ENCODE measurements around the gene RGL2.
"Not testable (repeated sequence)": the region's sequence is repeated elsewhere in the genome, so short reads cannot be mapped to it uniquely, and the experiment has no call there.

RGL2 gene

DNA sequence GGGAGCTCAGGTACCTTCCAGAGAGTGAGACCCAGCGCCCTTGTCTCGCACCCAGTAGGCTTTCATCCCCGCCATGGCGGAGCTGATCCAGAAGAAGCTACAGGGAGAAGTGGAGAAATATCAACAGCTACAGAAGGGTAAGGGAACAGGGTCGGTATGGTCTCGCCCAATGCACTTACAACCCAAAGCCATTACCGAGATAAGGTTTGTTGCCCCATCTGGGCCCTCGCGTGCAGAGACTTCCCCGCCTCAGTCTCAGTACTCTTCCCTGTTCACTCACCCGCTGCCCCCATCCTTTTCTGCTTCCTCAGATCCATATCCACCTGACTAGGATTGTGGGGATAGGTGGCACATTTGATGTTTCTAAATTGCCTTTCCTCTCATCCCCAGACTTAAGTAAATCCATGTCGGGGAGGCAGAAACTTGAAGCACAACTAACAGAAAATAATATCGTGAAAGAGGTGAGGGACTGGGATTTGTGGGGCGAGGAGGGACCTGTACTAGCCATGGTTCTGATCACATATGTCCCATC lies 8.9 kb downstream of the RGL2 start:
- no peak for DNase-seq

DNA sequence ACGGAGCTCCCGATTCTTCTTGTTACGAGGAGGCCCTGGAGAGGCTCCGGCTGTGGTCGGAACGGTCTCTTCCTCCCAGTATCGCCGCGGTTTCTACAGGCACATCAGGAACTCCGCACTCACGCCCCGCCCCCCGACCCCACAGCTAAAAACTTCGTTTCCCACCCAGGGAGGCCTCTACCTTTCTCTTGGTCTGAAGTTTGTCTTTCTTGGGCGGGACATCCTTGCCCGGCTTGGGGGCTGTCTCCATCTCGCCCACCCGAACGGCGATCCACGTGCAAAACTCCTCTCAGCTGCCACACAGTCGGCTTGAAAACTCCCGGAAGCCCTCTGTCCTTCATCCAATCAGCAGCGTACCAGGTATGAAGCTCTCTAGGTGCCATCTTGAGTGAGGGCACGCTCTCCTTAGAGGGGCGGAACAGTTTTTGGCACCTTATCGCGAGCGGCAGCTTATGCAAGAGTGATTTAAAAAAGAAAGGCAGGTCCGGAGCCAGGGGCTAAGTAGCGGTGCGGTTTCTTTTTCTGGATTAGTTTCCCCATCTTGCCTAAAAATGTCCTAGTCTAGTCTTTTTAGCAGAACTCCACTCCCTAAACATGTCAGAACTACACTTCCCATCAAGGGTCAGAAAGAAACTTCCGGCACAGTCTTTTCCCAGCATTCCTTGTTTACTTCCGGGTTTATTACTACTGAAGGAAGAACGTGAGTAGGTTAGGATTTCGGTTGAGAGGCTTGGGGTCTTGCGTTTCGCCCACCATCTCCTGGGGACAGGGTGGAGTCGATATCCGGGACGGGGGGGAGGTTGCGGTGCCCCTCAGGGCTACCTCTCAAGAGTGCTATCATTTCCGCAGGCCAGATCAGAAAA lies 9.6 kb downstream of the RGL2 start, which contains the start of the genes PFDN6 and WDR46:
Gene PFDN6, plus strand, starts transcription at position 681 of the 863 bp plus-strand sequence. CDS start 256 bp downstream, outside the sequence.
Gene WDR46, minus strand, starts transcription at position 319 of the 863 bp plus-strand sequence. Its CDS starts 69 bp downstream, at position 250.
- peak; percentile 77 for DNase-seq

DNA sequence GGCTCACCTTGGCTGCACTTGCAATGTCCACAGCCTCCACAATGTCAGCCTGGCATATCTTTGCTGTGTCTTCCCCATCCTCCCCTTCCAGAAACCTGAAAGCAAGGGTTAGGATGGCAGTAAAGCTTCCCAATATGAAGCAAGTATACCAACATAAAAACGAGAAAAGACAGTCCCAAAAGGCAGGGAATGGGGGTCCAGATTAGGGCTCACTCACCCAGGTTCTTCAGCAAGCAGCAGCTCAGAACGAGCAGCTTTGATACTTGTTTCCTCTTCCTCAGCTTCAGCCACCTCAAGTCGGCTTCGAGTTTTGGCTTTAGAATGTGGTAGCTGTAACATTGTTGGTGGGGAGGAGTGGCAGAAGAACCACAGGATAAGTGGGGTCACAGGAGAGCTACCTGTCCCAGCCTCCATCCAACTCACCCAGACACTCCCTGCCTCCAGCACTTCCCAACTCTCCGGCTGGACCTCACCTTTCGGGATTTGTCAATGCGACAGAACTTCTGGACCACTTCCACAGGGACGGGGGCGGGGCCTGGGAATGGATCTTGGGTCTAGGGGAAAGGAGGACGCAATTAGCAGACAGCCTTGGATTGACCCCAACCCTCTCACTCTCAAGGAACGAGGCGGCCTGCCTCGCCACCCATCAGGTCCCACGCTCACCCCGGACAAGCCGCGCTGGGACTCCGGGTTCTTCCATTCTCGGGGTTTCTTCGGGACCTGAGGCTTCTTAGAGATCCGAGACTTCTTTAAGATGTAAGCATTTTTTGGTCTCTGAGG lies 10.4 kb downstream of the RGL2 start:
- no peak for DNase-seq

DNA sequence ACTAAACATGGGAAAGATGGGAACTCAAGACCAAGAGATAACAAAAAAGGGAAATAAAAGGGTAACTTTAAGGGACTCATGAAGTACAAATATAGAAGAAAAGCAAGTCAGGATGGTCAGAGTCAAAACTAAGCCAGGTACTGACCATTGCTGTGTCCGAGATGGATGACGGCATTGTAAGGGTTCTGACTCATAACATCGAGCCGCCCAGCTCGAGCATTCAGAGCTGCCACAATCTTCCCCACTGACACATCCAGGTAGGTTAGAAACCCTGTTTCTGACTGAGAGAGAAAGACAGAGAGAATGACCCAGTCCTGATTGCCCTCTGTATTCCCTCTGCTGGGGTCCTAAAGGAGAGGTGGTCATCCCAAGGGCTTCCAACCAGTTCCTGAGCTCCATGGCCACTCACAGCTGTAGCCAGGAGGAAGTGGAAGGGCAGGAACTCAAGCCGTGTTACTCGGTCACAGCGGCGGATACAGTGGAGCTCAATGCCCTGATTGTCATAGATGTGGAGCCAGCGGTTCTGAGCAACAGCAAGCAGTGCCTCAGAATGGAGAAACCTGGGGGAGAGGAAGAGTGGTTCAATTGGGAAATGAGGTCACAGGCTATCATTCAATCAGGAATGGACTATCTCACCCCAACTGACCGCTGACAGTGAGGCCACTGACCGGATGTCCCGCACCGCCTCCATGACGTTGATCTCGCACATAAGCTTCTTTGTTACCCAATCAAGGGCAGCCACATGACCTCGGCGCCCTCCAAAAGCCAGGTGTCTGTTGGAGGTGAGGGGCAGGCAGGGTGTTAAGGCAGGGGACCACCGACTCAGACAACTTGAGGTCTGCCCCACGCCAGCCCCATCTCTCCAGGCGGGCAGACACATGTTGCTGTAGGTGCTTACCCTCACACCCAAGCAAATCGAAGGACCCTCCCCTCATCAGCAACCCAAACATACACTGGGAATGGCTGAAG lies 11.5 kb downstream of the RGL2 start:
- no peak for DNase-seq

DNA sequence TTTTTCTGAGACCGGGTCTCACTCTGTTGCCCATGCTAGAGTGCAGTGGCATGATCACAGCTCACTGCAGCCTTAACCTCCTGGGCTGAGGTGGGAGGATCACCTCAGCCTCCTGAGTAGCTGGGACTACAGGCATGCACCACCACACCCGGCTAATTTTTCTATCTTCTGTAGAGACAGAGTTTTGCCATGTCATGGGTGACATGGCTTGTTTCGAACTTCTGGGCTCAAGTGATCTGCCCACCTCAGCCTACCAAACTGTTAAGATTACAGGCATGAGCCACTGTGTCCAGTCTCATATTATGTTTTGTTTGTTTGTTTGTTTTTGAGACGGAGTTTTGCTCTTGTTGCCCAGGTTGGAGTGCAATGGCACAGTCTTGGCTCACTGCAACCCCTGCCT lies 13.5 kb downstream of the RGL2 start:
- DNase-seq: not testable (repeated sequence)

DNA sequence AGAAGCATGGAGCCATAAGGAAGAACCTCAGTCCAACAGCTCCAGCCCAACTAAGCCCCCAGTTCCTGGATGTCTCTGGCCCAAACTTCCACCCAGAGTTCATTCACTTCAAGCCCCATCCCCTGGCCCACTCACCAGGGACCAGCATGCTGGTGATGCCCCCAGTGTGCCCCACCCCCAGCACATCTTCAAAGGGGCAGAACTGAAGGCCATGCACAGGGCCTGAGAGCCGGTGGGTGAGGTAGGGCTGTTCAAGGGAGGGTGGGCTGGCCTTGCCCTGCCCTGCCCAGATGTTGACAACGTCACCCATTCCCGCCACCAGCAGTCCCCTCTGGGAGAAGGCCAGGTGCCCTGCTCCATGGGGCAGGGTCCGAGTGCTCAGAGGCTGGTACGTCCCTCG lies 18.2 kb downstream of the RGL2 start:
- DNase-seq: no peak

DNA sequence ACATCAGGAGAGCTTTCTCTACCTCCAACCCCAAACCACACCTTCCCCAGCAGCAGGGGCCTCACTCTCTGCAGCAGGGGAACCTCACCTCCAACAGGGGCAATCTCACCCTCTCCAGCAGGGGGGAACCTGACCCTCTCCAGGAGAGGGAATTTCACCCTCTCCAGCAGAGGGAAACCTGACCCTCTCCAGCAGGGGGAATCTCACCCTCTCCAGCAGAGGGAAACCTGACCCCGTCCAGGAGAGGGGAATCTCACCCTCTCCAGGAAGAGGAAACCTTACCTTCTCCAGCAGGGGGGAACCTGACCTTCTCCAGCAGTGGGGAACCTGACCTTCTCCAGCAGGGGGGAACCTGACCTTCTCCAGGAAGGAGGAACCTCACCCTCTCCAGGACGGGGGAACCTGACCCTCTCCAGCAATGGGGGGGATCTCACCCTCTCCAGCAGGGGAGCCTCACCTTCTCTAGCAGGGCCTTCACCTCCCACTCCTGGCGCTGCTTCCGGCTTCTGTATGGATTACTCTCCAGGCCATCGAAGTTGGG lies 18.7 kb downstream of the RGL2 start:
- peak; percentile 26 for DNase-seq

DNA sequence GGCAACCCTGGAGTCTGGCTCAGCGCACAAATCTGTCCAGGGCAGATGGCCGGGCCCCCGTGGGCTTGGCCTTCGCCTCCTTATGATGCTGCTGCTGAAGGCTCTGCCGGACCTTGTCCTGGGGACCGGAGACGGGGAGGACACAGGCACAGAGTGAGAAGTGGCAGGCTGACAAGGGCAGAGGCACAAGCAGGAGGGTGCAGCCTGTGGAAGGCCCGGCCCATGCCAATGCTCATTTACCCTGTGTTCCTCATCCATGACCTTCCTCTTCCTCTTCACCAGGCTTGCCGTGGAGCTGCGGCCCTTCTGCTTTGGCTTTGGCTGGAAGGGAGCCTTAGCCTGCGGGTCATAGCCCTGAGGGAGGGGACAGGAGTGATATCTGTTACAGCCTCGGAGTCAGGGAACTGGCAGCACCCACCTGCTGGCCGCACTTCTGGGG lies 19.5 kb downstream of the RGL2 start:
- no peak for DNase-seq

DNA sequence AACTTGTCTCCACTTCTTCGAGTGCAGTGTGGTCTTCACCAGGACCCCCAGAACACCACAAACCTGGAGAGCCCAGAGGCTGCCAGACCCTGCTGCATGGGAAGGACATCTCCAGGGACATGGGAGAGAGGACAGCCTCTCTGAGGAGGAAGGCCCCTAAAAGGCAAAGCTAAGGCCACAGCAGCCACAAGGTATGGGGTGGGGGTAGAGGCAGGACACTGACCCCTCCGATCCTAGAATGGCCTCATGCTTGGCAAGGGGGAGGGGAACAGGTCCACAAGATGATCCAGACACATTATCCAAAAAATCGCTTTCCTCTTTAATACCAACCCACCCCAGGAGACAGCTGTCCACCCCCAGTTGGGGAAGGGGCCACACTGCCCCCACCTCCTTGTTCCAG lies 19.9 kb downstream of the RGL2 start:
- no peak for DNase-seq

DNA sequence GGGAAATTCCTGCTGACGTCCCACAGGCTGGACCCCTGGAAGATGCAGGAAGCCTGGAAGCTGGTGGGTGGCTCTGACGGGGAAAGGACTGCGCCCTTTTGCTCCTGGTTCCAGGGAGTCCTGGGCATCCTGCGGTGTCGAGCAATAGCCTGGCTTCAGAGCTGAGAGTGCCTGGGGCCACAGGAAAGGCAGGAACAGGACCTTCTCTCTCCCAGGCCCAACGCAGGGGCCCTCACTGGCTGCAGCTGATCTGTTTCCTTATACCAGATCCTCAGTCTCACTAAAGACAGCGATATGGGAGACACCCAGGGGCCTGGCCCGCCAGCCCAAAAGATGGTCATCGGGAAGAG lies 20.4 kb downstream of the RGL2 start:
- DNase-seq: no peak

DNA sequence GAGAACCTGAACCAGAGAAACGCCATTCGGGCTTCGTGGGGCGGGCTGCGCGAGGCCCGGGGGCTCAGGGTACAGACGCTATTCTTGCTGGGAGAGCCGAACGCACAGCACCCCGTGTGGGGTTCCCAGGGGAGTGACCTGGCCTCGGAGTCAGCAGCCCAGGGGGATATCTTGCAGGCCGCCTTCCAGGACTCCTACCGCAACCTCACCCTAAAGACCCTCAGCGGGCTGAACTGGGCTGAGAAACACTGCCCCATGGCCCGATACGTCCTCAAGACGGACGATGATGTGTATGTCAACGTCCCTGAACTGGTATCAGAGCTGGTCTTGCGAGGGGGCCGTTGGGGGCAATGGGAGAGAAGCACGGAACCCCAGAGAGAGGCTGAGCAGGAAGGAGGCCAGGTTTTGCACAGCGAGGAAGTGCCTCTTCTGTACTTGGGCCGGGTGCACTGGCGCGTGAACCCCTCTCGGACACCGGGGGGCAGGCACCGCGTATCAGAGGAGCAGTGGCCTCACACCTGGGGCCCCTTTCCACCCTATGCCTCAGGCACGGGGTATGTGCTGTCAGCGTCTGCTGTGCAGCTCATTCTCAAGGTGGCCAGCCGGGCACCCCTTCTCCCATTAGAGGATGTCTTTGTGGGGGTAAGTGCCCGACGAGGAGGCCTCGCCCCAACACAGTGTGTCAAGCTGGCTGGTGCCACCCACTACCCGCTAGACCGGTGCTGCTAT lies 20.9 kb downstream of the RGL2 start:
- no peak for DNase-seq

DNA sequence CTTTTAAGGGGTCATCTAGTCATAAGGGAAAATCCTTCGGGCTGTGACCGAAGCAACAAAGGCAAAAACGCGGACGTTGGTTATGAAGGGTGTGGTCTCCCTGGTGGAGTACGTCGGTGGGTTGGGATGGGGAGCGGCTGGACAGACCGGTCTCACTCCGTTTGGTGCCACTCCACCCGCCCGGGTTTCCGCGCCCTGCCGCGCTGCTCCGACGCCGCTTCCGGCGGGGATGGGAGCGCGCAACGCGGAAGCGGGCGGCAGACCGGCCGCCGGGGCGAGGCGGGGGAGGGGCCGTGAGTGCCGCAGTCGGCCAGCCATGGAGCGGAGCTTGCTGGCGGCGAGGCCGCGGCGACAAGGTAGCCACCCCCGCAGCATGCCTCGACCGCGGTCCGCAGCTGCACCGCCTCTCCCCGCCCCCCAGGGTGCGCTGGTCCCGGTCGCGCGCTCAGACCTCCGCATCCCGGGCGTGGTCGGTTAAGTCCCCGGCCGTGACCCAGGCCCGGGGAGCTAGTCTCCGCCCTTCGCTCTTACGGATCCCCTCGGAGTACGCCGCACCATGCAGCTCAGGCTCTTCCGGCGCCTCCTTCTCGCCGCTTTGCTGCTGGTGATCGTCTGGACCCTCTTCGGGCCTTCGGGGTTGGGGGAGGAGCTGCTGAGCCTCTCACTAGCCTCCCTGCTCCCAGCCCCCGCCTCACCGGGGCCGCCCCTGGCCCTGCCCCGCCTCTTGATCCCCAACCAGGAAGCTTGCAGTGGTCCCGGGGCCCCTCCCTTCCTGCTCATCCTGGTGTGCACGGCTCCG lies 21.7 kb downstream of the RGL2 start, which contains the start of gene B3GALT4:
Gene B3GALT4, plus strand, starts transcription at position 260 of the 799 bp plus-strand sequence. Its CDS starts 297 bp downstream, at position 557.
- DNase-seq: peak; percentile 89

DNA sequence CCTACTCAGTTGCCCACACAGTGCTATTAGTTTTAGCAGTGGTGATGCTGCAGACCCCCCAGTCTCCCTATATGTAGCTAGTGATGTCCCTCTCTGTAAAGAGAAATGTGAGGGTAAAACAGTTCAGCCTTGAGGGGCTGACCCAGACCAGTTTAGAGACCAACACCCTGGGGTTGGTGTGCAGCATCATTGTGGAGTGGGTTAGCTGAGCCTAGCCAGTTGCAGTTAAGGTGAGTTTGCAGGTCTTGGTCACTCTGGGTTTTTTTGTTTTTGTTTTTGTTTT lies 22.2 kb downstream of the RGL2 start:
- DNase-seq: no peak

DNA sequence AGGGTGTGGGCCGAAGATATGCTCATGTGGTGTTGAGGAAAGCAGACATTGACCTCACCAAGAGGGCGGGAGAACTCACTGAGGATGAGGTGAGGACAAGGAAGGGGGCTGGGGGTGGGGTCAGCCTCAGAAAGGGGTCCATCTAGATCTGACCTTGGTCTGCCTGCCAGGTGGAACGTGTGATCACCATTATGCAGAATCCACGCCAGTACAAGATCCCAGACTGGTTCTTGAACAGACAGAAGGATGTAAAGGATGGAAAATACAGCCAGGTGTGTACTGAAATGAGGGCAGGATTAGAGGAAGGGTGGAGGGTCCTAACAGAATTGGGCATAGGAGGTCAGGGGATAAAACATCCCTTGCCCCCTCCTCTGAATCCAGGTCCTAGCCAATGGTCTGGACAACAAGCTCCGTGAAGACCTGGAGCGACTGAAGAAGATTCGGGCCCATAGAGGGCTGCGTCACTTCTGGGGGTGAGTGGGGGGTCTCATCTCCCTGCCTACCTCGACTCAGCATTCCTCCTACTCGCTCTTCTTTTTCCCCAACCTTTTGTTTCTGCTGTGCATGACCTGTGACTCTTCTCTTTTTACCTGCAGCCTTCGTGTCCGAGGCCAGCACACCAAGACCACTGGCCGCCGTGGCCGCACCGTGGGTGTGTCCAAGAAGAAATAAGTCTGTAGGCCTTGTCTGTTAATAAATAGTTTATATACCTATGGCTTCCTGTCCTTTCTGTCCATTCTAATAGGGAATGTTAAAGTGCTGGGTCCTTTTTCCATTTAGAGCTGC lies 22.8 kb downstream of the RGL2 start:
- not testable (repeated sequence) for DNase-seq

DNA sequence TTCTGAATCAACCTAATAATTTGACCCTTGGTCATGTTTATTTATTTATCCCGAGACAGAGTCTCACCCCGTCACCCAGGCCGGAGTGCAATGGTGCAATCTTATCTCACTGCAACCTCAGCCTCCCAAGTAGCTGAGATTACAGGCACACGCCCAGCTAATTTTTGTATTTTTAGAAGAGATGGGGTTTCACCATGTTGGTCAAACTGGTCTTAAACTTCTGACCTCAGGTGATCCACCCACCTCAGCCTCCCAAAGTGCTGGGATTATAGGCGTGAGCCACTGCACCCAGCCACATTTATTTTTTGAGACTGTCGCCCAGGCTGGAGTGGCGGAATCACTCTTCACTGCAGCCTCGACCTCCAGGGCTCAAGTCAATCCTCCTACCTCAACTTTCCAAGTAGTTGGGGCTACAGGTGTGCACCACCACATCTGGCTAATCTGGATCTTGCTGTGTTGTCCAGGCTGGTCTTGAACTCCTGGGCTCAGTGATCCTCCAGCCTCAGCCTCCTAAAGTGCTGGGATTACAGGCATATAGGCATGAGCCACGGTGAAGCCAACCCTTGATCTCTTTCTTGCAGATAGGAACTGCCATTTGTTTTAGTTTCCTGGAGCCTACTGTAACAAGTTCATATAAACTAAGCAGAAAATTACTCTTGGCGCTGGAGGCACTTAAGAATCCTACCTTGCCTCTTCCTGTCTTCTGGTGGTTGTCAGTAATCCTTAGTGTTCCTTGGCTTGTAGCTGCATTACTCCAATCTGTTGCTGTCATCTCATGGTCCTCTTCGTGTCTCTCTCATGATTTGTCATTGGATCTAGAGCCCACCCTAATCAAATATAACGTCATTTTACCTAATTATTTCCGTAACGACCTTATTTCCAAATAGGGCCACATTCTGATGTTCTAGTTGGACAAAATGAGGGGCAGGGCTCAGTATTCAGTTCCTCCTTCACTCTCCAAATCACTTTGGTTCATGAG lies 24.5 kb downstream of the RGL2 start:
- no peak for DNase-seq

DNA sequence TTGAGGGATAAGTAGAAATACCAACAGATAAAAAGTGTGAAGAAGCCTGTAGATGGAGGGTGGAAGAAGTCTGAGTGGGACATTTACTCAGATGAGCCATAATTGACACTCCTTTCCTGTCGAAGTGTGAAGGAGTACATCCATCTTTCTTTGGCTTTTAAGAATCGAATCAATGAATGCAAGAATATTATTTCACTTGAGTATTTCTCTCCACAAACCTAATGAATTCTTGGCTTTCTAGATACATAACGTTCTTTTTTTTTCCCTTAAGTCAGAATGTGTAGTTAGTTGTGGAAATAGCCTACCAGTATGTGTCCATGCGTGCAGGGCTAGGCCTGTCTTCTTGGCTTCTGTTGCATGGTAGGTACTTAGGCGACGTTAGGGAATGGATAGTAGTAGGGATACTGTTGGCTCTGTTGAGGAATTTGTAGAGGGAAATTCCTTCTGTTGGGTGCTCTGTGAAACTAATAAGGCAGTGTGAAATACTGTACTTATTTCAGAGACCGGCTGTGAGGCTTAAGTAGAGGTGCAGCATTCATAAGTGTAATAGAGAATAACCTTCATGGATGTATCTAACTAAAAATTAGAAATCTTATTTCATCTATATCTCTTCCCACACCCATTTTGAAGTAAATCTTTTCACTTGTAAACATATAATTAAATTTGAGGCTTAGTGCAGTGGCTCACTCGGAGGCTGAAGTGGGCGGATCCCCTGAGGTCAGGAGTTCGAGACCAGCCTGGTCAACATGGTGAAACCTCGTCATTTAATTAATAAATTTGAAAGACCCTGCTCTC lies 25.4 kb downstream of the RGL2 start:
- DNase-seq: no peak

DNA sequence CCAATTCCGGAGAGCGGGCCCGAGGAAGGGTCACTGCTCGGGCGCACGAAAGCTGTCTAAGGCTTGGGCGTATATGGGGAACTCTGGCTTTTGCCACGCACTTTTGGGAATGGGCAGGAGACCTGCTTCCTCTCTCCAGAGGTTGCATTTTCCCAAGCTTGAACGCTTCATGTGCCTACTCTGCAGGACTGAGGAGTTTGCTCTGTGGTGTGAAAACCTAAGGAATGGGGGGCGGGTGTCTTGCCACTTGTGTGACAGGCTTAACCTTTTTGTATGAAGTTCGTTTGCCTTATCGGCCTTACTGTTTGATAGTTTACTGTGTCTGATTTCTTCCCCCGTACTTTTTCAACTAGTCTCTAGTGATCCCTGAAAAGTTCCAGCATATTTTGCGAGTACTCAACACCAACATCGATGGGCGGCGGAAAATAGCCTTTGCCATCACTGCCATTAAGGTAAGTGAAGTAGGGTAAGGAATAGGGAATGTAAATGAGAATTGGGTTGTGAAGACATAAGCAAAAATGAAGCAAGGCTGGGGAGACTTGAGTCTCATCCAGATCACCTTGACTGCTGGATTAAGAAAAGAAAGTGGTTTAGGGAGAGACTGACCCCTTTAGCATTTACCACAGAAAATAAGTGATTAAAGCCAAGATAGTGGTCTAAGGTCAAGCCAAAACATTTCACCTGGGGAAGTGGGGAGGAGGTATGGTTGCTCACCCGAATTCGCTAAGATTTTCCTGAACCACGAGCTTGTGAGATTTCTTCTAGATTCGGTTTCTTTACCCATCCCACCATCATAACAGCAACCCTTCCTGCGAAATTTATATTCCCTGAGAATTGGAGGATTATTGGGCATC lies 26.2 kb downstream of the RGL2 start:
- DNase-seq: no peak

Data from NCI-H1105 (cell line).